Prostate gland (tissue), 2 donors: ENCODE data around the gene RNF181. TPM values are rescaled to one million over a fixed set of nuclear protein-coding genes. Genes with fewer than 3 reads are reported as not detected.
"Not testable (repeated sequence)": the region's sequence is repeated elsewhere in the genome, so short reads cannot be mapped to it uniquely, and the experiment has no call there.

Experiments used
- DNase-seq: peaks from one replicate; pipeline ENCODE4 v3.0.0-alpha.2; 2019; ENCODE audit warnings: low spot score
- H3K27ac ChIP-seq, 2 donors: fragments of 200-600 bp; sonication (generic); 2 replicates each; pipeline ENCODE4 v1.5.1; 2017 to 2019
- H3K27me3 ChIP-seq: fragments of 200-600 bp; sonication (generic); replicated peaks from 2 replicates; pipeline ENCODE4 v1.5.1; 2019; ENCODE audit not compliant: insufficient read depth
- H3K36me3 ChIP-seq, 2 donors: fragments of 200-600 bp; sonication (generic); 1 replicate in 1 of 2; 2 replicates in 1 of 2; pipeline versions ENCODE4 v1.5.1 to v1.8.1; 2017 to 2019
- H3K4me1 ChIP-seq: fragments of 200-600 bp; sonication (generic); replicated peaks from 2 replicates; pipeline ENCODE4 v1.5.1; 2019
- H3K4me3 ChIP-seq, 2 donors: fragments of 200-600 bp; sonication (generic); 2 replicates each; pipeline ENCODE4 v1.5.1; 2017 to 2019
- H3K9me3 ChIP-seq: fragments of 200-600 bp; sonication (generic); 2 replicates; pipeline ENCODE4 v1.5.1; 2017
- CTCF ChIP-seq, 4 experiments: fragments of 200-600 bp in 2 of 4; fragments of 450-650 bp in 2 of 4; sonication (generic) in 2 of 4; IDR thresholded peaks; 1 replicate in 3 of 4; 2 replicates in 1 of 4; pipeline ENCODE4 v1.5.1; 2016 to 2019; ENCODE audit warnings: antibody characterized with exemption in 4 of 4, mild to moderate bottlenecking in 2 of 4, moderate library complexity in 2 of 4
- POLR2A ChIP-seq: fragments of 450-650 bp; IDR thresholded peaks from one replicate; pipeline ENCODE4 v1.6.1; 2016; ENCODE audit warnings: antibody characterized with exemption, mild to moderate bottlenecking
- POLR2AphosphoS5 ChIP-seq: sonication (generic); formaldehyde crosslinking; IDR thresholded peaks from one replicate; pipeline ENCODE4 v1.6.1; 2017; ENCODE audit warnings: antibody characterized with exemption
- WGBS: methylation state at CpG from one replicate; pipeline ENCODE4 v1.1.5; 2018; 5-methylcytosine and 5-hydroxymethylcytosine counted together
- intact Hi-C: fragments of 100-400 bp; cut with DNase I; formaldehyde crosslinking; loops from one replicate; pipeline ENCODE4 v1.14.2; 2022
- total RNA-seq, 2 donors: library from RNA; depleted of rRNA; stranded (reverse); fragments of >200 nt; gene quantifications; one replicate each; pipeline ENCODE4 v1.1.0, GENCODE V29; 2016

Gene RNF181
- total RNA-seq, 2 donors from 2014 or later: 161 to 201 TPM

- Histone ChIP-seq H3K27ac (peak within 1 kb of the TSS; percentile 88 to 91), H3K4me1 (peaks cover 9% of the 10 kb centered on the region), H3K27me3 (no peaks in the 10 kb centered on the region), H3K4me3 (peak within 1 kb of the TSS; percentile 90 to 91), H3K9me3 (no peaks in the 10 kb centered on the region), H3K36me3 (peaks cover 0 to 4% of the 10 kb centered on the region in 2 donors)
- TF ChIP-seq POLR2AphosphoS5 (peak; percentile 91), POLR2A (peak; percentile 68), CTCF (IDR thresholded peaks at IDR 0.05) (peak in 1 of 4 experiments; percentile 22)
- 8% methylated on average over 73 of the region's 73 CpGs for WGBS
- intact Hi-C loops: no loop called here
- DNase-seq: peak; percentile 86
Observed at GRCh38 chr2:85611705-85612587, 16.4 kb downstream of the RNF181 start, which contains the start of gene C2orf68. Gene C2orf68, minus strand, starts transcription at chr2:85612066. Its CDS starts 82 bp downstream, at chr2:85611984.

- Histone ChIP-seq H3K27ac (no peak overlapping the region), H3K9me3 (no peaks in the 10 kb centered on the region), H3K4me3 (no peak overlapping the region), H3K36me3 (peaks cover 0 to 4% of the 10 kb centered on the region in 2 donors), H3K27me3 (no peaks in the 10 kb centered on the region), H3K4me1 (peaks cover 10% of the 10 kb centered on the region)
- 84% methylated on average over 10 of the region's 10 CpGs for WGBS
- intact Hi-C loops: no loop called here
- TF ChIP-seq POLR2A: no peak
- TF ChIP-seq POLR2AphosphoS5: no peak
- no peak for TF ChIP-seq CTCF (IDR thresholded peaks at IDR 0.05)
- no peak for DNase-seq
Observed at GRCh38 chr2:85613717-85614515, 18.4 kb downstream of the RNF181 start.

- H3K27me3 ChIP-seq, H3K4me3 ChIP-seq, H3K36me3 ChIP-seq, H3K9me3 ChIP-seq, intact Hi-C loops, H3K4me1 ChIP-seq, H3K27ac ChIP-seq, DNase-seq: not testable (repeated sequence)
- WGBS: 94% methylated on average over 7 of the region's 7 CpGs
Observed at GRCh38 chr2:85614757-85615156, 19.2 kb downstream of the RNF181 start.

GRCh38 chr2:85615413-85615728 is 19.8 kb downstream of the RNF181 start:
- no peaks in the 10 kb centered on the region for H3K27me3 ChIP-seq
- H3K4me3 ChIP-seq: peak overlapping the region; percentile 75 to 99
- 91% methylated on average over 17 of the region's 17 CpGs for WGBS
- no peak for DNase-seq
- no peaks in the 10 kb centered on the region for H3K9me3 ChIP-seq
- TF ChIP-seq POLR2AphosphoS5: no peak
- no peak for TF ChIP-seq CTCF (IDR thresholded peaks at IDR 0.05)
- TF ChIP-seq POLR2A: no peak
- peaks cover 6% of the 10 kb centered on the region for H3K4me1 ChIP-seq
- no peaks in the 10 kb centered on the region for H3K36me3 ChIP-seq
- intact Hi-C loops: no loop called here
- H3K27ac ChIP-seq: peak overlapping the region; percentile 73 to 82

- DNase-seq, intact Hi-C loops, H3K4me3 ChIP-seq, H3K9me3 ChIP-seq, H3K4me1 ChIP-seq, H3K27me3 ChIP-seq, H3K36me3 ChIP-seq, H3K27ac ChIP-seq: not testable (repeated sequence)
- 80% methylated on average over 5 of the region's 5 CpGs for WGBS
Observed at GRCh38 chr2:85617723-85618122, 22.2 kb downstream of the RNF181 start.
